Caco-2 (cell line): ENCODE measurements around the gene DTL. TPM values are rescaled to one million over a fixed set of nuclear protein-coding genes. Genes with fewer than 3 reads are reported as not detected.

Experiments
- BruUV-seq: library from RNA; stranded (reverse); fragments of 400-500 nt; replicated peaks from 2 replicates; lab custom pipeline; 2021; lab: Mats Ljungman, UMichigan
- CTCF ChIA-PET: fragments of 300-600 bp; sonication (Branson Sonifier 250); formaldehyde crosslinking; loops from one replicate; lab custom pipeline; 2022; ENCODE audit warnings: antibody characterized with exemption; lab: Charles Lee
- POLR2A ChIA-PET: fragments of 300-600 bp; sonication (Branson Sonifier 250); formaldehyde crosslinking; loops from one replicate; lab custom pipeline; 2022; ENCODE audit warnings: antibody characterized with exemption; lab: Charles Lee
- DNase-seq, 2 experiments: peaks; one replicate each; pipeline versions ENCODE4 v3.0.0 to v3.0.0-alpha.2; 2020 to 2022
- H3K27me3 ChIP-seq: replicated peaks from 2 replicates; pipeline ENCODE4 v1.6.0; 2011; ENCODE audit warnings: low read length; ENCODE audit not compliant: control insufficient read depth, insufficient read depth
- H3K36me3 ChIP-seq: 2 replicates; pipeline ENCODE4 v1.5.1; 2011; ENCODE audit warnings: low read length; ENCODE audit not compliant: control insufficient read depth, insufficient read depth
- H3K4me1 ChIP-seq: fragments of 250-450 bp; sonication (Bioruptor Pico); 2 replicates; pipeline ENCODE4 v1.5.1; 2020; ENCODE audit warnings: mild to moderate bottlenecking
- H3K4me3 ChIP-seq: 2 replicates; pipeline ENCODE4 v1.5.1; 2011; ENCODE audit warnings: low read depth, mild to moderate bottlenecking, control low read depth, low read length
- H3K9me3 ChIP-seq: fragments of 250-450 bp; sonication (Bioruptor Pico); 2 replicates; pipeline ENCODE4 v1.5.1; 2020; ENCODE audit warnings: mild to moderate bottlenecking, moderate library complexity
- H3K27ac Mint-ChIP-seq: one replicate; pipeline ENCODE4 v1.8.0; 2022; ENCODE audit warnings: mixed read lengths; ENCODE audit not compliant: unreplicated experiment
- H3K27me3 Mint-ChIP-seq: one replicate; pipeline ENCODE4 v1.8.0; 2022; ENCODE audit warnings: mixed read lengths; ENCODE audit not compliant: insufficient read depth, unreplicated experiment
- H3K36me3 Mint-ChIP-seq: one replicate; pipeline ENCODE4 v1.8.0; 2022; ENCODE audit warnings: mild to moderate bottlenecking, mixed read lengths; ENCODE audit not compliant: insufficient read depth, unreplicated experiment
- H3K4me1 Mint-ChIP-seq: one replicate; pipeline ENCODE4 v1.8.0; 2022; ENCODE audit warnings: low read depth, mixed read lengths; ENCODE audit not compliant: unreplicated experiment
- H3K4me3 Mint-ChIP-seq: one replicate; pipeline ENCODE4 v1.8.0; 2022; ENCODE audit warnings: mild to moderate bottlenecking, moderate library complexity, mixed read lengths; ENCODE audit not compliant: unreplicated experiment
- H3K9me3 Mint-ChIP-seq: one replicate; pipeline ENCODE4 v1.8.0; 2022; ENCODE audit warnings: mixed read lengths; ENCODE audit not compliant: unreplicated experiment
- intact Hi-C: fragments of 100-400 bp; cut with micrococcal nuclease; formaldehyde crosslinking; loops from one replicate; pipeline ENCODE4 v1.10.0; 2022; ENCODE audit not compliant: unreplicated experiment
- total RNA-seq: library from RNA; stranded (reverse); gene quantifications from 2 replicates; pipeline ENCODE4 v1.2.3, GENCODE V29; 2022
- TF ChIP-seq, protein P1 (sequence below), 2 experiments: fragments of 200-600 bp in 1 of 2; IDR thresholded peaks; 1 replicate in 1 of 2; 2 replicates in 1 of 2; pipeline versions ENCODE4 v1.5.1 to v1.8.0; 2011 to 2022; ENCODE audit warnings: antibody characterized with exemption in 1 of 2, control low read depth in 1 of 2, inconsistent platforms in 1 of 2, low read depth in 1 of 2, low read length in 1 of 2, mild to moderate bottlenecking in 1 of 2, moderate library complexity in 1 of 2; ENCODE audit not compliant: insufficient read depth in 1 of 2, severe bottlenecking in 1 of 2, unreplicated experiment in 1 of 2

The DTL gene
- total RNA-seq, 1 experiment from 2014 or later: 20.3 TPM

DNA sequence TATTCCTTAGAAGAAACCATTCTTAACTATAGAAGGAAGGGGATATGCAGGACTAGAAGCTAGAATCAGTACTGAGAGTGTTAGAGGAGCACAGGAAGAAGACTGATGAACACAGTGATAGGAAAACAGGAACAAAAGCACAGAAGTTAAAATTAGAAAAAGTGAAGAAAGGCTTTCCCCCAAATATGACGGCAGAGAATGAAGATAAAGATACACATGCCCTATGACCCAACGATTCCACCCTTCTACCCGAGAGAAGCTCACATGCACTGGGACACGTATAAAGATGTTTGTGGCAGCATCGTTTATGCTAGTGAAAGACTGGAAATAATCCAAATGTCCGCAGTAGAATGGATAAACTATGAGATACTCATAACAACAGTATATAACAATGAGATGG lies 74.2 kb downstream of the DTL start:
- H3K9me3 Mint-ChIP-seq: no peaks in the 10 kb centered on the region
- TF ChIP-seq, protein P1, sequence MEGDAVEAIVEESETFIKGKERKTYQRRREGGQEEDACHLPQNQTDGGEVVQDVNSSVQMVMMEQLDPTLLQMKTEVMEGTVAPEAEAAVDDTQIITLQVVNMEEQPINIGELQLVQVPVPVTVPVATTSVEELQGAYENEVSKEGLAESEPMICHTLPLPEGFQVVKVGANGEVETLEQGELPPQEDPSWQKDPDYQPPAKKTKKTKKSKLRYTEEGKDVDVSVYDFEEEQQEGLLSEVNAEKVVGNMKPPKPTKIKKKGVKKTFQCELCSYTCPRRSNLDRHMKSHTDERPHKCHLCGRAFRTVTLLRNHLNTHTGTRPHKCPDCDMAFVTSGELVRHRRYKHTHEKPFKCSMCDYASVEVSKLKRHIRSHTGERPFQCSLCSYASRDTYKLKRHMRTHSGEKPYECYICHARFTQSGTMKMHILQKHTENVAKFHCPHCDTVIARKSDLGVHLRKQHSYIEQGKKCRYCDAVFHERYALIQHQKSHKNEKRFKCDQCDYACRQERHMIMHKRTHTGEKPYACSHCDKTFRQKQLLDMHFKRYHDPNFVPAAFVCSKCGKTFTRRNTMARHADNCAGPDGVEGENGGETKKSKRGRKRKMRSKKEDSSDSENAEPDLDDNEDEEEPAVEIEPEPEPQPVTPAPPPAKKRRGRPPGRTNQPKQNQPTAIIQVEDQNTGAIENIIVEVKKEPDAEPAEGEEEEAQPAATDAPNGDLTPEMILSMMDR (IDR thresholded peaks at IDR 0.05; ENCODE audit: insufficient read depth in 1 of 2, low read depth in 1 of 2, low read length in 1 of 2, severe bottlenecking in 1 of 2, unreplicated experiment in 1 of 2): no peak
- ChIA-PET CTCF (no interaction called here), POLR2A (no interaction called here)
- no peaks in the 10 kb centered on the region for H3K27me3 Mint-ChIP-seq
- BruUV-seq: no TSS peak
- no peaks in the 10 kb centered on the region for H3K27me3 ChIP-seq
- intact Hi-C loops: no loop called here
- H3K27ac Mint-ChIP-seq: no peak overlapping the region
- no peak for DNase-seq
- H3K4me1 Mint-ChIP-seq: peaks cover under 1% of the 10 kb centered on the region
- H3K36me3 Mint-ChIP-seq: no peaks in the 10 kb centered on the region
- no peak overlapping the region for H3K4me3 ChIP-seq
- peaks cover 14% of the 10 kb centered on the region; the same call in 1 of the 2 replicates for H3K4me1 ChIP-seq
- no peak overlapping the region for H3K4me3 Mint-ChIP-seq
- H3K9me3 ChIP-seq: no peaks in the 10 kb centered on the region
- no peaks in the 10 kb centered on the region for H3K36me3 ChIP-seq

DNA sequence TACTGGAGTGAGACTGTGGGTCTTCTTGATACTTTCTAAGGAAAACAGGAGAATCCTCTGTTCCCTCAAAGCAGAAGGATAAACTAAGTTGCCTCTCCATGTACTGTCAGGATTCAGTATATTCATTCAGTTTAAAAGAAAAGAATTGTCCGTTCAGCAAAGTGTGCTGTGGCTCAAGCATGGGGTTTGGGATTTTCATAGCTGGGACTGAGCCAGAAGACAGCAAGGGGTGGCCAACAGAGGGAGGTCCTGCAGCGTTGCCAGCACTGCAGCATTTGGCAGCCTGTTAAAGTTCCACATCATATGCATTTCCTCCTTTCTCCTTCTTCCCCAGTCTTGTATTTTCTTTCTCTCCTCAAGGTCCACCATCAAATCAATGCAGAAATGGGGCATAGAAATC lies 75.1 kb downstream of the DTL start:
- Histone ChIP-seq H3K4me1 (peaks cover 8% of the 10 kb centered on the region; the same call in 1 of the 2 replicates), H3K9me3 (no peaks in the 10 kb centered on the region), H3K4me3 (no peak overlapping the region), H3K36me3 (no peaks in the 10 kb centered on the region), H3K27me3 (no peaks in the 10 kb centered on the region)
- no peak overlapping the region for H3K27ac Mint-ChIP-seq
- no peaks in the 10 kb centered on the region for H3K4me1 Mint-ChIP-seq
- no peaks in the 10 kb centered on the region for H3K27me3 Mint-ChIP-seq
- H3K36me3 Mint-ChIP-seq: no peaks in the 10 kb centered on the region
- TF ChIP-seq, protein P1 (IDR thresholded peaks at IDR 0.05; ENCODE audit: insufficient read depth in 1 of 2, low read depth in 1 of 2, low read length in 1 of 2, severe bottlenecking in 1 of 2, unreplicated experiment in 1 of 2): no peak
- ChIA-PET POLR2A (no interaction called here), CTCF (interaction anchor here (0.6 to 0.7 kb wide), 2 partner anchors 176 to 183 kb away, joined by 3 read pairs; no protein-coding TSS in a partner anchor)
- H3K9me3 Mint-ChIP-seq: no peaks in the 10 kb centered on the region
- H3K4me3 Mint-ChIP-seq: no peak overlapping the region
- no peak for DNase-seq
- BruUV-seq: no TSS peak
- intact Hi-C loops: no loop called here

DNA sequence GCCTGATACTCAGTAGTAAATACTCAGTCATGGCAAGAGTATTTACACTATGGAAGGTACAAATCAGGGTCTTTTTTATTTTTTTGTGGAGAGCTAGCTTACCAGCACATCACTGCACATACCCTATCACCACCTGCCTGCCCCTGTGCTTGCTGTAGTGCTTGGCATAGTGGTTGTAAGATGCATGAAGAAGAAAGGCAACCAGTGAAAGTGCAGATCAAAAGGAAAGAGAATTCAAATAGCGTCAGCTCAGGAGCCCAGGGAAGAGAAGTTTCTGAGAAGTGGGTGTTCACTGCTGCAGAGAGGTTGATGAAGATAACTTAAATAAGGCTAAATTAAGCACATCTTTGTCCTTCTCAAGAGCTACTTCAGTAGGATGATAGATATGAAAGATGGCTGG lies 76.0 kb downstream of the DTL start:
- H3K36me3 ChIP-seq: no peaks in the 10 kb centered on the region
- H3K27ac Mint-ChIP-seq: no peak overlapping the region
- no peak overlapping the region for H3K4me3 ChIP-seq
- BruUV-seq: no TSS peak
- DNase-seq: no peak
- H3K4me1 Mint-ChIP-seq: no peaks in the 10 kb centered on the region
- H3K4me1 ChIP-seq: peaks cover 8% of the 10 kb centered on the region; the same call in 1 of the 2 replicates
- TF ChIP-seq, protein P1 (IDR thresholded peaks at IDR 0.05; ENCODE audit: insufficient read depth in 1 of 2, low read depth in 1 of 2, low read length in 1 of 2, severe bottlenecking in 1 of 2, unreplicated experiment in 1 of 2): no peak
- H3K27me3 Mint-ChIP-seq: no peaks in the 10 kb centered on the region
- H3K36me3 Mint-ChIP-seq: no peaks in the 10 kb centered on the region
- H3K9me3 ChIP-seq: no peaks in the 10 kb centered on the region
- H3K4me3 Mint-ChIP-seq: no peak overlapping the region
- ChIA-PET CTCF (no interaction called here), POLR2A (no interaction called here)
- intact Hi-C loops: no loop called here
- H3K27me3 ChIP-seq: no peaks in the 10 kb centered on the region
- no peaks in the 10 kb centered on the region for H3K9me3 Mint-ChIP-seq
